ENCODE results near the gene GRM4.

- TF ChIP-seq CTCF (IDR thresholded peaks at IDR 0.05) (no peak), POLR2A (IDR thresholded peaks at IDR 0.05) (no peak)
Observed at GRCh38 chr6:34131326-34132290, 14.3 kb downstream of the GRM4 start.
